Neural progenitor cell (in vitro differentiated cells): ENCODE measurements around the gene ZNF576.

Source experiments
- EZH2 ChIP-seq: fragments of 200-600 bp; sonication (generic); IDR thresholded peaks from 2 replicates; pipeline ENCODE4 v1.6.1; 2017; ENCODE audit warnings: antibody characterized with exemption, mild to moderate bottlenecking, moderate library complexity
- TF ChIP-seq, protein P1 (sequence below): fragments of 200-600 bp; sonication (generic); IDR thresholded peaks from 2 replicates; pipeline ENCODE4 v1.5.1; 2017; ENCODE audit warnings: antibody characterized with exemption, mild to moderate bottlenecking

DNA sequence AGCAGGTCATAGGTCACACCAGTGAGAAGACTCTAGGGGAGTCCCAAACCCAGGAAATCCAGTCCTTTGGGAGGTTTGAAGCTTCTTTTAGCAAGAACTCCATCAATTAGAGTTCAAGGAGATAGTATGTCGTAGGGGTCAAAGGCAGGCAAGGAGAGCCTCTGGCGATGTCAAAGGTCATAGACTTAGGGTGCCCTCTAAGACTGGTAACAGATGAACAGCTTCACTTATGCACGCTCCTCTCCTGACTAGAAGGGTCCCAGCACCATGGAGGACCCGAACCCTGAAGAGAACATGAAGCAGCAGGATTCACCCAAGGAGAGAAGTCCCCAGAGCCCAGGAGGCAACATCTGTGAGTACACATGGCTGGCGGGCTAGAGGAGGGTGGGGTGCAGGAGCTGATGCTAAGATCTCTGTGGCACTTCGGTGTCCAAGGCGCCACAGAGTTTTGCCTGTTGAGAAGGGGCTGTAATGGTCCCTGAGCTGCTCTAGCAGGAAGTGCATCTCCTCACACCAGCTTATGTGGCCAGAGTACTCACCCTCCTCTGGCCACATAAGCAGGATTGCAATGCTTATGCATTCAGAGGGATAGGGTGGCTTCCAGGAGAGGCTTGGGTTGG, 557 bp downstream of the ZNF576 start:
- no peak for TF ChIP-seq EZH2
- TF ChIP-seq, protein P1, sequence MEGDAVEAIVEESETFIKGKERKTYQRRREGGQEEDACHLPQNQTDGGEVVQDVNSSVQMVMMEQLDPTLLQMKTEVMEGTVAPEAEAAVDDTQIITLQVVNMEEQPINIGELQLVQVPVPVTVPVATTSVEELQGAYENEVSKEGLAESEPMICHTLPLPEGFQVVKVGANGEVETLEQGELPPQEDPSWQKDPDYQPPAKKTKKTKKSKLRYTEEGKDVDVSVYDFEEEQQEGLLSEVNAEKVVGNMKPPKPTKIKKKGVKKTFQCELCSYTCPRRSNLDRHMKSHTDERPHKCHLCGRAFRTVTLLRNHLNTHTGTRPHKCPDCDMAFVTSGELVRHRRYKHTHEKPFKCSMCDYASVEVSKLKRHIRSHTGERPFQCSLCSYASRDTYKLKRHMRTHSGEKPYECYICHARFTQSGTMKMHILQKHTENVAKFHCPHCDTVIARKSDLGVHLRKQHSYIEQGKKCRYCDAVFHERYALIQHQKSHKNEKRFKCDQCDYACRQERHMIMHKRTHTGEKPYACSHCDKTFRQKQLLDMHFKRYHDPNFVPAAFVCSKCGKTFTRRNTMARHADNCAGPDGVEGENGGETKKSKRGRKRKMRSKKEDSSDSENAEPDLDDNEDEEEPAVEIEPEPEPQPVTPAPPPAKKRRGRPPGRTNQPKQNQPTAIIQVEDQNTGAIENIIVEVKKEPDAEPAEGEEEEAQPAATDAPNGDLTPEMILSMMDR, result no peak
